GM23338 (cell line): ENCODE results near the gene DHRS7C.

ENCODE experiments used
- CREB1 ChIP-seq: fragments of 250-450 bp; sonication (Bioruptor Pico); IDR thresholded peaks from 2 replicates; pipeline ENCODE4 v1.5.0; 2020; ENCODE audit warnings: low read depth, mild to moderate bottlenecking, moderate library complexity
- CTCF ChIP-seq, 2 experiments: fragments of 200-600 bp in 1 of 2; sonication (generic) in 1 of 2; conservative IDR thresholded peaks; 2 replicates each; pipeline versions ENCODE4 v1.5.1 to v1.6.1; 2016 to 2017; ENCODE audit warnings: antibody characterized with exemption in 2 of 2, low read depth in 2 of 2, mild to moderate bottlenecking in 2 of 2, moderate library complexity in 1 of 2
- POLR2AphosphoS5 ChIP-seq: IDR thresholded peaks from 2 replicates; pipeline ENCODE4 v1.6.1; 2016; ENCODE audit warnings: antibody characterized with exemption, low read depth

GRCh38 chr17:9780552-9780951, 10.8 kb downstream of the DHRS7C start:
- TF ChIP-seq POLR2AphosphoS5 (no peak), CTCF (conservative IDR thresholded peaks at IDR 0.05; ENCODE audit: low read depth in 2 of 2) (no peak), CREB1 (no peak)
